GM13977 (cell line): ENCODE data around the gene TMPRSS3.

Experiments
- DNase-seq: peaks from one replicate; pipeline ENCODE4 v3.0.0; 2012; ENCODE audit warnings: low spot score
- CTCF ChIP-seq: IDR thresholded peaks from 2 replicates; pipeline ENCODE4 v1.5.1; 2012; ENCODE audit warnings: mild to moderate bottlenecking, control low read depth; ENCODE audit not compliant: insufficient read depth; ENCODE audit errors: extremely low read depth, missing control alignments
- in situ Hi-C: fragments of 300-500 bp; cut with MboI; formaldehyde crosslinking; loops from one replicate; pipeline ENCODE4 v1.12.0; 2022; ENCODE audit warnings: low sequenced_read_pairs, low pct_unique_long_range_greater_than_20kb, mixed read lengths, inconsistent platforms; ENCODE audit not compliant: unreplicated experiment

Gene TMPRSS3

DNA sequence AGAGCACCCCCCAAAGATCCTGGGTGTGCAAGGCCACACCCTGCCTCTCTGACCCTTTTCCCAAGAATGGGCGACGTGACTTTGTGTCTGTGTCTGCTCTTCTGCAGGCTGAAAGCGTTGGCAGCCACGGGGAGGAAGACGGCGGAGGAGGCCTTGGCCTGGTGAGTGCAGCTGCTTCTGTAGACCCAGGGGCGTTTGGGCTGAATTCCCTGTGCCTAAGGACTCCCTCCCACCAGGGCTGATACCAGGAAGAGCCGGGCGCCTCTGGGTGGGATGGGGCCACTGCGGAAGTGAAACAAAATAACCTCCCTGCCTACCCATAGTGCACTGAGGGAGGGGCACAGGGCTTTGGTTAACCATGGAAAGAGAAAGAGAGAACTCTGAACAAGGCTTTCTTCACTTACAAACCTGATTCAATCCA is 10.4 kb upstream of the TMPRSS3 start:
- in situ Hi-C loops, result no loop called here
- no peak for DNase-seq
- TF ChIP-seq CTCF, result no peak

DNA sequence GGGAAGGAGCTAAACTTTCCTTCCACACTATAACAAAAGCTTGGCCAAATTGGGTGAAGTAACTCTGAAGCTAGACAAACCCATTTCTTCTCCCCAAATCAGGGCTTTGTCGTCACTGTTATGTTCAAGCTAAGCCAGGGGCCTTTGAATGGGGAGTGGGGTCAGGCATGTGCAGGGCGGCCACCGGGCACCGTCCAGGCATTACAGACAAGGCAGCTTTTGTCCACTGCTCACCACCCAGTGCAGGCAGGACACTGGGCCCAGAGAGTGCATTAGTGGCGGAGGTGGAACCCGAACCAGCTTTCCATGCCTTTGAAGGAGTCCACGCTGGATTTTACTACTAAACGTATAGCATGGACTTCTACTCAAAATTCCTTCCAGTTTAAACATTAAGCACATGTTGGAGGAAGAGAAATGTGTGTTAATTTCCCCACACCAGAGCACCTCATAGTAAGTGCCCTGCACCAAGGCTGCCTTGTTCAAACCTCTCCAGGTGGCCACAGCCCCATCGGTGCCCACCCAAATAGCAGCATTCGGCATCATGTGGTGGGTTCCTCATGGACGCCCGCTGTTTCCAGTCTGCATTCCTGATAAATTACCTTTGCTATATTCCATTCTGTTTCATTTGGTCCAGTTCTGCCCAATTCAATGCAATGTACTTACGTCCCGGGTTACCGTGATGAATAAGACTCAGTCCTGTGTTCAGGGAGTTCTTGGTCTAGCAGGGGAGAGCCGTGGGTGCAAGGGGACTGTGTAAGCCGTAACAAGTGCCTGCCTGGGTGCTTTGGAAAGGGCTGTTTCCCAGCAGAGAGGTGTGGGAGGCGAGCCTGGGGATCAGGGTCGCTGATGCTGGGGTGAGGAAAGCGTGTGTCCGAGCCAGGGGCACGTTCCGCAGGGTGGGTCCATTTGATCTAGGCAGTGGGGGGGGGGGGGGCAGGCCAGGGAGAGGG is 9.5 kb upstream of the TMPRSS3 start:
- TF ChIP-seq CTCF, result no peak
- in situ Hi-C loops, result no loop called here

DNA sequence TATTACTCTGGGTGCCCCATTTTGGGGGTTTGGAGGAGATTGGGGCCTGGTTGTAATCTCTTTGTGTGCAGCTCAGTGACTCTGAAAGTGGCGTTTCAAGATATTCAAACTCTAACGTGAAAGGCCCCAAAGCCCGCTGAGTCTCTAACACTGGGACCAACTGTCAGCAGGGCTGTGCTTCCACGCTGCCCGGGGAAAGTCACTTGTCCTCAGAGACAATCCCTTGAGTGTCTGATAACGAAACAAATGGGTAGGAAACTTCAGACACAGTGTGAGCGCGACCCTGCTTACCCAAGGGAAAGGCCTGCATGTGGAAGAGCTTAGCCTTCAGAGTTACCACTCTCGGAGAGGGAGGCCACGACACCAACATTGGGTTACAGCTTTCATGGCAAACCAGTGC is 8.7 kb upstream of the TMPRSS3 start:
- in situ Hi-C loops, result no loop called here
- DNase-seq, result no peak
- no peak for TF ChIP-seq CTCF

More for the DNA sequence above, 9.5 kb upstream of the TMPRSS3 start:
- no peak for DNase-seq

DNA sequence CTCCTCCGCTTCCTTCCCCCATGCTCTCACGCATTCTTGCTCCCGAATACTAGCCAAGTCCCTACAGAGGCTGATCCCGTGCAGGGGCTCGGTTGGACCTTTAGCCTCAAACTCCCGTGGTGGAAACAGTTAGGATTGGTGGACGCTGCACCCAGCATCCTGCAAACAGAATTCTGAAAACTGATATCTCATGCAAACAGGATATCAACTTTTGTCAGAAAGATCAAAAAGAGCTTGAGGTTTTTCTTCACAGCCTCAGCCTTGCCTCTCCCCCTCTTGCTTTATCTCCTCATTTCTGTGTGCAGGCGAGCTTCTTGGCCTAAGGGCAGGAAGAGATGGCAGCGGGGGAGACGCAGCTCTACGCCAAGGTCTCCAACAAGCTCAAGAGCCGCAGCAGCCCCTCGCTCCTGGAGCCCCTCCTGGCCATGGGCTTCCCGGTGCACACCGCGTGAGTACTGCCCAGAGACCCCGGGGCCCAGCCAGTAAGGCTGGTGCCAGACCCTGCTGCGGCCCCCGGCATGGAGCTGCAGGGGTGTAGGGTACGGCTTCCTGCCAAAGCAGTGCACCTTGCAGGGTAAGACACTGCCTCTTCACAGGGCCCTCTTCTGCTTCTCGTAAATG is 7.9 kb upstream of the TMPRSS3 start, which contains the start of gene UBASH3A:
UBASH3A (plus strand) TSS at position 292 of the 621 bp plus-strand sequence; CDS start at position 336, 44 bp downstream.
- in situ Hi-C loops, result no loop called here
- TF ChIP-seq CTCF, result no peak
- DNase-seq, result no peak

DNA sequence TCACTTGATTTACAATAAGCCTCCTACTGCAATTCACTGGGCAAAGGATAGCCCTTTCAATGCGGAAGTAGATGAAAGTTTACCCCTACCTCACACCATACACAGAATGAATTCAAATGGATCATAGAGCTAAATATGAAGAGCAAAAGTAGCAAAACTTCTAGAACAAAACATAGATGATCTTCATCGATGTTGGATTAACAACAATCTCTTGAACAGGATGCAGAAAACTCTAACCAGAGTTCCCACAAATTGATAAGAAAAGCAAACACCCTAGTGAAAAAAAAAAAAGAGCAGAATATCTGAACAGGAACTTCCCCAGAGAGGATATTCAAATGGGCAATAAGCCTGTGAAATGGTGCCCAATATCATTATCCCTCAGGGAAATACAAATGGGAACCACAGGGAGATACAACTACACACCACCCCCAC is 6.0 kb upstream of the TMPRSS3 start:
- in situ Hi-C loops, result no loop called here
- no peak for TF ChIP-seq CTCF
- DNase-seq, result no peak

DNA sequence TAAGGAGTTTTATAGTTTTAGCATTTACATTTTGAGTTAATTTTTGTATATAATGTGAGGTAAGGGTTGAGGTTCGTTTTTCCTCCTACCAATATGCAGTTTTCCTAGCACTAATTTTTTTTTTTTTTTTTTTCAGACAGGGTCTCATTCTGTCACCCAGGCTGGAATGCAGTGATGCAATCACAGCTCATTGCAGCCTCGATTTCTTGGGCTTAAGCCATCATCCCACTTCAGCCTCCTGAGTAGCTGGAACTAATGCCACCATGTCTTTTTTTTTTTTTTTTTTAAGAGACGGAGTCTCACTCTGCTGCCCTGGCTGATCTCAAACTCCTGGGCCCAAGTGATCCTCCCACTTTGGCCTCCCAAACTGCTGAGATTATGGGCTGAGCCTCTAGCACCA is 5.3 kb upstream of the TMPRSS3 start:
- DNase-seq, result no peak
- in situ Hi-C loops, result no loop called here
- TF ChIP-seq CTCF, result no peak
